Fibroblast of villous mesenchyme (primary cell): ENCODE measurements around the gene ANO1. TPM values are rescaled to one million over a fixed set of nuclear protein-coding genes. Genes with fewer than 3 reads are reported as not detected.

Source experiments
- DNase-seq: peaks from one replicate; pipeline ENCODE4 v3.0.0-alpha.2; 2010; ENCODE audit warnings: low read depth
- H3K4me3 ChIP-seq: 2 replicates; pipeline ENCODE4 v1.5.1; 2011; ENCODE audit warnings: low read depth, mild to moderate bottlenecking, low read length
- total RNA-seq: library from RNA; depleted of rRNA; stranded (reverse); fragments of >200 nt; gene quantifications from 2 replicates; pipeline ENCODE4 v1.2.3, GENCODE V29; 2012
- TF ChIP-seq, protein P1 (sequence below): IDR thresholded peaks from 2 replicates; pipeline ENCODE4 v1.5.1; 2012; ENCODE audit warnings: low read depth, mild to moderate bottlenecking, low read length; ENCODE audit not compliant: insufficient read depth

Gene ANO1
- total RNA-seq, 1 donor = not detected

DNA sequence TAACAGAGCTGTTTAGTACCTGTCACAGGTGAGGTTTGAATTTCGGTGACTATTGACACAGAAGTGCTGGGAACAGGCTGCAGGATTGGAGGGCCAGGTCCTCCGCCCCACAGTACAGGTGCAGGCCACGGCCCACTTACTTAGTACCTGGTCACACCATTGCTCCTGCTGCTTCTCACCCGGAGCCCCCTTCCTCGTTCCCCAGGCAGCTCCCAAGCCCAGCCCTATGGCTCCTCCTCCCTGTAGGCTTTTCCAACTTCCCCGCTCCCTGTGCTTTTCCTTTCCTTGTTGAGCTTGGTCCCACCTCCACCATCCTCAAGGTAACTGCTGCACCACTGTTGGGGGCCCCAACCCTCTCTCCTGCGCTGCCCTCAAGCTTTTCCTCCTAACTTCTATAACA lies 27.9 kb upstream of the ANO1 start:
- no peak for DNase-seq
- TF ChIP-seq, protein P1, sequence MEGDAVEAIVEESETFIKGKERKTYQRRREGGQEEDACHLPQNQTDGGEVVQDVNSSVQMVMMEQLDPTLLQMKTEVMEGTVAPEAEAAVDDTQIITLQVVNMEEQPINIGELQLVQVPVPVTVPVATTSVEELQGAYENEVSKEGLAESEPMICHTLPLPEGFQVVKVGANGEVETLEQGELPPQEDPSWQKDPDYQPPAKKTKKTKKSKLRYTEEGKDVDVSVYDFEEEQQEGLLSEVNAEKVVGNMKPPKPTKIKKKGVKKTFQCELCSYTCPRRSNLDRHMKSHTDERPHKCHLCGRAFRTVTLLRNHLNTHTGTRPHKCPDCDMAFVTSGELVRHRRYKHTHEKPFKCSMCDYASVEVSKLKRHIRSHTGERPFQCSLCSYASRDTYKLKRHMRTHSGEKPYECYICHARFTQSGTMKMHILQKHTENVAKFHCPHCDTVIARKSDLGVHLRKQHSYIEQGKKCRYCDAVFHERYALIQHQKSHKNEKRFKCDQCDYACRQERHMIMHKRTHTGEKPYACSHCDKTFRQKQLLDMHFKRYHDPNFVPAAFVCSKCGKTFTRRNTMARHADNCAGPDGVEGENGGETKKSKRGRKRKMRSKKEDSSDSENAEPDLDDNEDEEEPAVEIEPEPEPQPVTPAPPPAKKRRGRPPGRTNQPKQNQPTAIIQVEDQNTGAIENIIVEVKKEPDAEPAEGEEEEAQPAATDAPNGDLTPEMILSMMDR = no peak
- H3K4me3 ChIP-seq = no peak overlapping the region

DNA sequence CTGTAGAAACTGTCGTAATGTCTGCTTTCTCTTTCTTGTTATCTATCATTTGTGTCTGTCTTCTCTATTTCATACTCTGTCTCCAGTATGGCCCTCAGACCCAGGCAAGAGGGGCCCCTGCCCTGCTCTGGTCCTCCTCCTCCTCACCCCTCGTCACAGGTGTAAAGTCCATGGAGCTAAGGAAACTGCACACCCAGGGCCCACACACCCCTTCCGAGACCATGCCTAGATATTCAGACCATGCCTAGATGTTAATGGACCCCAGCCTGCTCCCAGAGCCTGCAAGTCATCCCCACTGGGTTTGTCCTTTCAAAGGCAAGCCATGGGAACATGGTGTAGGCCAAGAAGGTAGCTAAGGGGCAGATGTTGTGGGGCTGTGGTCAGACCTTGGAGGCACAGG lies 24.1 kb upstream of the ANO1 start:
- TF ChIP-seq, protein P1 = no peak
- no peak overlapping the region for H3K4me3 ChIP-seq
- DNase-seq = no peak

DNA sequence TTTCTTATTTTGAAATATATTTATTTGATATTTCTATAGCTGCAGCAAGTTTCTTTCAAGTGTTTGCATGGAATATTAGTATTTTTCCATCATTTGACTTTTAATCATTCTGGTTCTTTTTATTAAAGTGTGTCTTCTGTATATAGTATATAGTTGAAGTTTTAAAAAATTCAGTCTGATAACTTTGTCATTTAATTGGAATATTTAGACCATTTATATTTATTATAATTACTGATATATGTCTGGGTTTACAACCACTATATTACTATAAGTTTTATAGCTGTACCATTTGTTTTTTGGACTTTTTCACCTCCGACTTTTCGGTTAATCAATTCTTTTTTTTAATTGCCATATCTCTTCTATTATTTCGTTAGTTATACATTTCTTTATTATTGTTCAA lies 22.7 kb upstream of the ANO1 start:
- H3K4me3 ChIP-seq = no peak overlapping the region
- TF ChIP-seq, protein P1 = no peak
- DNase-seq = no peak

DNA sequence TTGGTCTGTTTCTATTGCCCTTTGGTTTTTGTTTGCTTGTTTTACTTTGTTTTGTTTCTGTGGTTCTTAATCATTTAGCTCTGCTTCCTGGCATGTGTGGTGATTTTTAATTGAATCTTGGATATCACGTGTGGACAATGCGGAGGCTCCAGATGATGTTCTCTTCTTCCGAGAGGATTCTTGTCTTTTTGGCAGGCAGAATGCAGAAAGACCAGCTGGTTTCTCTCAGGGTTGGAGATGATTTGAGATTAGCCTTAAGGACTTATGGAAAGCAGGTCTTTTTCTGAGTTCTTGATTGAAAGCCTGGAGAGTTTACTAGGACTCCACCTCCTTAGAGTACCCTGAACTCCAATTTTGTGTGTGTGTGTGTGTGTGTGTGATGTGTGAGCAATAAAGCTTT lies 21.0 kb upstream of the ANO1 start:
- H3K4me3 ChIP-seq = no peak overlapping the region
- TF ChIP-seq, protein P1 = no peak
- DNase-seq = peak; percentile 8

DNA sequence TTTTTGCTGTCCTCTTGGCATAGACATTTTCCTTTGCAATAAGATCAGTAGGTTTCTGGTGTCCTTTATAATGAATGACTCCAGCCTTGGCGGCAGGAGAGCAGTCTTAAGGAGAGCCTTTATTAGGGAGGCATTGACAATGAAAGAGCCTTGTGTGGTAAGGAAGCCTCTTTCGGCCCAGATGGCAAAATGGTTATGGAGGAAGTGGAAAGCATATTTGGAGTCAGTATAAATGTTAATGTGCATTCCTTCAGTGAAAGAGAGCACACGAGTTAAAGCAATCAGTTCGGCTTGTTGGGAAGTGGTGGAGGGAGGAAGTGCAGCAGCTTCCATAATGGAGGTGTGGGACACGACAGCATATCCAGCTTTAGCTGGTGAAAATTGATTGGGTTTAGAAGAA lies 18.1 kb upstream of the ANO1 start:
- TF ChIP-seq, protein P1 = no peak
- DNase-seq = no peak
- H3K4me3 ChIP-seq = no peak overlapping the region

DNA sequence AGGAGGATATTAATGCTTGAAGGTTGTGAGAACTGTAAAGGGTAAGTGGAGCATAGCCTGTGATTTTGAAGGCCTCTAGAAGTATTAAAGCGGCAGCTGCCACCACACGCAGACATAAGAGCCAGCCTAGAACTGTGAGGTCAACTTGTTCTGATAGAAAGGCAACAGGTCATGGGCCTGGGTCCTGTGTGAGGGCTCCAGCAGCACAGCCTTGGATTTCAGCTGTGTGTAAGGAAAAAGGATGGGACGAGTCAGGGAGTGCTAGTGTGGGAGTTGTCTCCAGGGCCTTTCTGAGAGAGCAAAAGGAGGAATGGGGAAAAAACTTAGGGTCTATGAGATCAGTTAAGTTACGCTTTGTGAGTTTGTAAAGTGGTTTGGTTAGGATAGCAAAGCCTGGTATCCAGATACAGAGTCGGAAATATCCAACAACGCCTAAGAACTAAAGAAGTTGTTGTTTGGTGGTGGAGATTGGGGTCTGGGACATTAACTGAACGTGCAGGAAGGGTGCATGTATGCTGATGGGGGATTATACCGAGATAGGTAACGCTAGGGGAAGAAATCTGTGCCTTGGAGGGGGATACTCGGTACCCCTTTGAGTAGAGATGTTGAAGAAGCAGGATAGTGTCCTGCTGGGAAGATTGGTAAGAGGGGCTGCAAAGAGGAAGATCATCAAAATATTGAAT lies 17.4 kb upstream of the ANO1 start:
- H3K4me3 ChIP-seq = no peak overlapping the region
- TF ChIP-seq, protein P1 = no peak
- DNase-seq = no peak

DNA sequence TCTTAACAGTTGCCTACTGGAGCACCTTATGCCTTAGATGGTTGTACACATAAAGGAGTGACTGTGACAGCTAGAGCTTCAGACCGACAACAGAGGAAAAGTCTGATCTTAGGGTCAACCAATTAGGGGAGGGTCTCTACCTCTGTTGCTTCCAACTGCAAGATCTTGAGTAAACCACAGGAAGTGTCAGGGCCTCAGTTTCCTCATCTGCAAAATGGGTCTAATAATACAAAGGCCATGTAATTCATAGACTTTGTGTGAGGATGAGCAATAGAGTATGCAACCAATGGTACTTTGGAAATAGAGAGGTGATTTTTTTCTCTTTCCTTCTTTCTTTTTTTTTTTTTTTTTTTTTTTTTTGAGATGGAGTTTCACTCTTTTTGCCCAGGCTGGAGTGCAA lies 16.4 kb upstream of the ANO1 start:
- no peak for DNase-seq
- no peak overlapping the region for H3K4me3 ChIP-seq
- TF ChIP-seq, protein P1 = no peak
